HepG2 (cell line): ENCODE measurements around the gene ZCCHC24. TPM values are rescaled to one million over a fixed set of nuclear protein-coding genes. Genes with fewer than 3 reads are reported as not detected.
"Not testable (repeated sequence)": the region's sequence is repeated elsewhere in the genome, so short reads cannot be mapped to it uniquely, and the experiment has no call there.

Experiments used
- ATAC-seq: fragments of 200-7000 bp; cut with Tn5 transposase; 3 replicates; pipeline ENCODE4 v1.9.1; 2020; ENCODE audit warnings: mild to moderate bottlenecking, moderate library complexity
- BruUV-seq: library from RNA; stranded (reverse); fragments of 400-500 nt; replicated peaks from 2 replicates; lab custom pipeline; 2021; lab: Mats Ljungman, UMichigan
- CTCF ChIA-PET: fragments of 300-600 bp; formaldehyde crosslinking; extraction: SDS; loops from one replicate; lab custom pipeline; 2021; ENCODE audit warnings: low total read pairs, inconsistent platforms, low intra/inter-chr PET ratio; lab: Yijun Ruan, JAX
- POLR2A ChIA-PET: fragments of 350-600 bp; sonication (Branson Sonifier 250); formaldehyde crosslinking; loops from one replicate; lab custom pipeline; 2020; ENCODE audit warnings: antibody characterized with exemption, inconsistent platforms; lab: Yijun Ruan, JAX
- DNase-seq: peaks from one replicate; pipeline ENCODE4 v3.0.0-alpha.2; 2015; ENCODE audit warnings: low spot score
- FAIRE-seq: peaks from 3 replicates; lab custom pipeline; 2011; peaks lifted over from hg19 to GRCh38; lab: Jason Lieb, UNC
- H2AFZ ChIP-seq: one replicate; pipeline ENCODE4 v1.6.1; 2011; ENCODE audit warnings: low read length, inconsistent platforms
- H3K27ac ChIP-seq: fragments of 300-600 bp; 3 replicates; pipeline ENCODE4 v1.8.0; 2011; ENCODE audit warnings: mixed run types, mild to moderate bottlenecking, mixed read lengths, low read length, inconsistent platforms; ENCODE audit not compliant: insufficient read depth; ENCODE audit errors: extremely low read length
- H3K27me3 ChIP-seq, 2 experiments: fragments of 200-600 bp in 1 of 2; 2 replicates in 1 of 2; 3 replicates in 1 of 2; pipeline versions ENCODE4 v1.6.0 to v1.8.0; 2011; ENCODE audit warnings: low read length in 2 of 2, mild to moderate bottlenecking in 2 of 2, moderate library complexity in 2 of 2, inconsistent platforms in 1 of 2; ENCODE audit not compliant: insufficient read depth in 2 of 2, control insufficient read depth in 1 of 2
- H3K36me3 ChIP-seq, 2 experiments: fragments of 200-600 bp in 1 of 2; replicated peaks in 1 of 2; 2 replicates in 1 of 2; 3 replicates in 1 of 2; pipeline versions ENCODE4 v1.5.1 to v1.8.0; 2011; ENCODE audit warnings: low read length in 2 of 2, inconsistent platforms in 1 of 2; ENCODE audit not compliant: insufficient read depth in 2 of 2, control insufficient read depth in 1 of 2
- H3K4me1 ChIP-seq: 2 replicates; pipeline ENCODE4 v1.5.1; 2012; ENCODE audit warnings: low read length, inconsistent platforms; ENCODE audit not compliant: insufficient read depth
- H3K4me2 ChIP-seq: 2 replicates; pipeline ENCODE4 v1.6.0; 2011; ENCODE audit warnings: low read depth, low read length, inconsistent platforms
- H3K4me3 ChIP-seq, 3 experiments: fragments of 200-600 bp in 1 of 3; sonication (generic), shearing (Covaris generic) in 1 of 3; replicated peaks in 1 of 3; 2 replicates each; pipeline ENCODE4 v1.5.1; 2011 to 2016; ENCODE audit warnings: low read length in 3 of 3, inconsistent platforms in 2 of 3, low read depth in 2 of 3, mild to moderate bottlenecking in 2 of 3, control low read depth in 1 of 3, mixed read lengths in 1 of 3; ENCODE audit not compliant: insufficient read depth in 1 of 3
- H3K79me2 ChIP-seq: one replicate; pipeline ENCODE4 v1.6.1; 2011; ENCODE audit warnings: low read length, inconsistent platforms; ENCODE audit not compliant: insufficient read depth
- H3K9ac ChIP-seq: 2 replicates; pipeline ENCODE4 v1.6.0; 2011; ENCODE audit warnings: mild to moderate bottlenecking, low read depth, low read length, inconsistent platforms; ENCODE audit not compliant: insufficient read depth
- H3K9me3 ChIP-seq: 2 replicates; pipeline ENCODE4 v1.5.1; 2012; ENCODE audit warnings: mild to moderate bottlenecking, low read length
- H4K20me1 ChIP-seq: 2 replicates; pipeline ENCODE4 v1.6.0; 2011; ENCODE audit warnings: inconsistent platforms, mild to moderate bottlenecking, low read length, moderate library complexity; ENCODE audit not compliant: insufficient read depth
- CAMTA2 ChIP-seq: sonication (generic); formaldehyde crosslinking; IDR thresholded peaks from 2 replicates; pipeline ENCODE4 v1.4.0; 2020; ENCODE audit warnings: mild to moderate bottlenecking, missing genetic modification reagents, borderline replicate concordance
- CEBPB ChIP-seq: IDR thresholded peaks from 2 replicates; pipeline ENCODE4 v1.6.1; 2011; ENCODE audit warnings: low read depth, low read length, improper control_type of control experiment, borderline replicate concordance
- GATAD1 ChIP-seq: IDR thresholded peaks from 2 replicates; pipeline ENCODE4 v1.6.1; 2016; ENCODE audit warnings: missing genetic modification reagents, missing compliant biosample characterization
- HNRNPH1 ChIP-seq: fragments of 200-400 bp; formaldehyde crosslinking; optimal IDR thresholded peaks from 2 replicates; pipeline ENCODE3; 2017; ENCODE audit warnings: mild to moderate bottlenecking, low read depth, low read length
- IKZF1 ChIP-seq: fragments of 450-650 bp; IDR thresholded peaks from 2 replicates; pipeline ENCODE4 v1.7.1; 2016
- PAWR ChIP-seq: sonication (generic); formaldehyde crosslinking; IDR thresholded peaks from 2 replicates; pipeline ENCODE4 v1.4.0; 2020; ENCODE audit warnings: missing genetic modification reagents, mild to moderate bottlenecking, borderline replicate concordance
- SNAPC2 ChIP-seq: sonication (generic); formaldehyde crosslinking; IDR thresholded peaks from 2 replicates; pipeline ENCODE4 v1.8.1; 2022; ENCODE audit warnings: mild to moderate bottlenecking, missing genetic modification reagents
- ZNF501 ChIP-seq: sonication (generic); formaldehyde crosslinking; IDR thresholded peaks from 2 replicates; pipeline ENCODE4 v1.5.1; 2020; ENCODE audit warnings: mild to moderate bottlenecking, moderate library complexity, missing genetic modification reagents
- ZNF512 ChIP-seq: sonication (generic); formaldehyde crosslinking; IDR thresholded peaks from 2 replicates; pipeline ENCODE4 v1.4.0; 2020; ENCODE audit warnings: mild to moderate bottlenecking, missing genetic modification reagents
- ZSCAN12 ChIP-seq: sonication (generic); formaldehyde crosslinking; IDR thresholded peaks from 2 replicates; pipeline ENCODE4 v1.9.0; 2021; ENCODE audit warnings: mild to moderate bottlenecking, missing genetic modification reagents
- WGBS: methylation state at CpG from one replicate; pipeline ENCODE4 v1.1.6; 2017; ENCODE audit warnings: low lambda C conversion rate; 5-methylcytosine and 5-hydroxymethylcytosine counted together
- in situ Hi-C: cut with HindIII; loops from 2 replicates; pipeline ENCODE4 v1.10.0; 2017; ENCODE audit warnings: low pct_unique_long_range_greater_than_20kb; ENCODE audit not compliant: extremely low pct_ligation_motif_present
- intact Hi-C: fragments of 100-400 bp; cut with micrococcal nuclease; formaldehyde crosslinking; loops from one replicate; pipeline ENCODE4 v1.10.0; 2022; ENCODE audit not compliant: unreplicated experiment
- polyA plus RNA-seq, 8 experiments: library from polyadenylated mRNA; depleted of rRNA in 3 of 8; stranded (reverse) in 7 of 8; unstranded in 1 of 8; fragments of >200 nt; fragmentation: Illumina TruSeq in 4 of 8; extraction: Trizol in 4 of 8; gene quantifications; 2 replicates each; pipeline versions ENCODE4 v1.2.1 to v1.2.3, GENCODE V29; 2011 to 2016; ENCODE audit warnings: low read depth in 4 of 8, missing spikeins in 1 of 8, mixed read lengths in 1 of 8; ENCODE audit not compliant: insufficient read depth in 1 of 8
- total RNA-seq, 5 experiments: library from RNA; depleted of rRNA; stranded (reverse); fragments of >200 nt; fragmentation: Illumina TruSeq; extraction: Trizol; gene quantifications; 2 replicates each; pipeline ENCODE4 v1.2.3, GENCODE V29; 2016; ENCODE audit warnings: low read depth in 1 of 5

The ZCCHC24 gene
- total and polyA plus RNA-seq, 2 of the 13 experiments (the other 11 are each of a cell fraction or from before 2014, with no cell fraction given): 3.1 to 7.9 TPM

DNA sequence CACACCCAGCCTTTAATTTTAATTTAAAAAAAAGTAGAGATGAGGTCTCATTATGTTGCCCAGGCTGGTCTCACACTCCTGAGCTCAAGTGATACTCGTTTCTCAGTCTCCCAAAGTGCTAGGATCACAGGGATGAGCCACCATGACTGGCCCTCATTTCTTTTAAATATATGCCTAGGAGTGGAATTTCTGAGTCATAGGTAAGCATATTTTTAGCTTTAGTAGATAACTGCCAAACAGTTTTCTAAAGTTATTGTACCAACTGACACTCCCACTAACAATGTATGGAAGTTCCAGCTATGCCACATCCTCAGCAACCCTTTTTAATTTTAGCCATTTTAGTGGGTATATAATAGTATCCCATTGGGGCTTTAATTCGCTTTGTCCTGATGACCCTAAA, 111.9 kb downstream of the ZCCHC24 start:
- CTCF ChIA-PET: no interaction called here
- FAIRE-seq (no peak), DNase-seq (no peak), ATAC-seq (no peak)
- Histone ChIP-seq H3K9ac (no peak overlapping the region), H3K4me1 (peaks cover 61% of the 10 kb centered on the region), H3K79me2 (no peaks in the 10 kb centered on the region), H2AFZ (no peak overlapping the region), H4K20me1 (no peaks in the 10 kb centered on the region), H3K27ac (no peak overlapping the region), H3K27me3 (no peaks in the 10 kb centered on the region), H3K9me3 (no peaks in the 10 kb centered on the region), H3K36me3 (no peaks in the 10 kb centered on the region), H3K4me2 (no peak overlapping the region), H3K4me3 (no peak overlapping the region)
- WGBS: 91% methylated on average over 2 of the region's 2 CpGs
- intact Hi-C loops: no loop called here
- POLR2A ChIA-PET: interaction anchor here (5.3 kb wide), 1 partner anchor 14 kb away, joined by 134 read pairs; the partner anchor contains the start of gene PPIF
- in situ Hi-C loops: no loop called here
- TF ChIP-seq ZNF501 (CRISPR knock-in tag): no peak
- TF ChIP-seq CAMTA2 (CRISPR knock-in tag): no peak
- TF ChIP-seq CEBPB: no peak
- no peak for TF ChIP-seq ZSCAN12 (CRISPR knock-in tag)
- no peak for TF ChIP-seq HNRNPH1
- no peak for TF ChIP-seq ZNF512
- no peak for TF ChIP-seq SNAPC2 (CRISPR knock-in tag)
- no peak for TF ChIP-seq GATAD1
- TF ChIP-seq PAWR (CRISPR knock-in tag): no peak
- no peak for TF ChIP-seq IKZF1
- BruUV-seq: no TSS peak

GRCh38 chr10:79332610-79333315, 112.7 kb downstream of the ZCCHC24 start:
- in situ Hi-C loops, CTCF ChIA-PET: not testable (repeated sequence)

More at GRCh38 chr10:79332610-79333315, 112.7 kb downstream of the ZCCHC24 start:
- H3K4me2 ChIP-seq, ATAC-seq, POLR2A ChIA-PET, intact Hi-C loops, H3K4me3 ChIP-seq, H3K9me3 ChIP-seq, H3K27ac ChIP-seq, H3K79me2 ChIP-seq, H3K9ac ChIP-seq, H3K27me3 ChIP-seq, H3K36me3 ChIP-seq, BruUV-seq, H4K20me1 ChIP-seq, FAIRE-seq, DNase-seq, H2AFZ ChIP-seq: not testable (repeated sequence)
- WGBS: 85% methylated on average over 2 of the region's 10 CpGs
- peaks cover 62% of the 10 kb centered on the region for H3K4me1 ChIP-seq
